ENCODE results near the gene PRR20C.

DNA sequence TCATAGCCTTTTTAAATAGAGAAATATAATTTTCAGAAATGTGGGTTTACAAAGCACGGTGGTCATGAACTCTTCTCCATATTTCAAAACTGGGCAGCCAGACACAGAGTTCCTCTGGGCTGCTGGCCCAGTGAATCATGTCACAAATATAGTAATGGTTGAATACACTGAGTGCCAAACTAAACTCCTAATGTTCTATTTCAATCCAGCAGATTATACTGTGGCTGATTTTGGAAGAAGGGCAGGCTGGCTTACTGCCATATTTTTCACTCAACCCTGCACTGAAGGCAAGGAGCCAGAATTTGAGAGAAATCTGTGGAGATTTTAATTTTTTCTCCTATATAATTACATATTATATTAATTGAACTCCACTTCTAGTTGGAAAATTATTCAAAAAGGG is 30.2 kb upstream of the PRR20C start:
- TF ChIP-seq CTCF (IDR thresholded peaks at IDR 0.05), result no peak
- no peak for TF ChIP-seq POLR2AphosphoS5 (IDR thresholded peaks at IDR 0.05; ENCODE audit: low read depth, low read length)
- no peak for TF ChIP-seq SIN3A (IDR thresholded peaks at IDR 0.05; ENCODE audit: borderline replicate concordance, insufficient read depth, low read depth, low read length)
